EL (cell line): ENCODE data around the gene PRMT3.
"Not testable (repeated sequence)": the region's sequence is repeated elsewhere in the genome, so short reads cannot be mapped to it uniquely, and the experiment has no call there.

Experiments
- DNase-seq: peaks from one replicate; pipeline ENCODE4 v3.0.0-alpha.2; 2016

PRMT3 gene

DNA sequence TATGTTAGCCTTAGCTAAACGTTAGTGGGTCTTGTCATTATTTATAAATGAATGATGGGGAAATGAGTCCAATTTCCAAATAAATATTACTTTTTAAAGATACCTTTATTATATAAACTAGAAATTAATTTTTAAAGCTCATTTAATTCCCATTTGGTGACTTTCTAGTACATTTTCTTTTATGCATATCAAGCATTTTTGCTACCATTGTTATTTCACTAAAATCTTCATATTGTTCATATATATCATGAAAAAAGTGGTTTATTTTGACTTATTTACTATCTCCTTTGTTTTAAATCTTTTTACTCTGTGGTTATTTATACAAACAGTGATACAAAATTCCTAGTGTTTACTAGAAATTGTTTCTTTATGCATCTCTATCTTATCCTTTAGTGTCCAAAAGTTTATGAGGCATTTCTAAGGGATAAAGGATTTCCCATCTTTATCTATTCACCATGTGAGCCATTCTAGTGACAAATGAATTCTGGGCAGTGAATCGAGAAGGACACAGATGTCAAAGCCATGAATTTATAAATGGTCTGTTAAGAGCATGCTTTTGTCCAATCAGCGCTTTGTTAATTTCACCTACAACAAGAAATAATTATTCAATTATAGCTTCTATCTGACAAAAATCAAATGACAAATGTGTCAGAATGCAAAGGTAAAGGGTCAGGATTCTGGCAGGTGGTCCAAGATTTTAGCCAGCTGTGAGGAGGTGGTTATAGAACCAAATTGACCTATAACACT is 70.6 kb downstream of the PRMT3 start:
- no peak for DNase-seq

DNA sequence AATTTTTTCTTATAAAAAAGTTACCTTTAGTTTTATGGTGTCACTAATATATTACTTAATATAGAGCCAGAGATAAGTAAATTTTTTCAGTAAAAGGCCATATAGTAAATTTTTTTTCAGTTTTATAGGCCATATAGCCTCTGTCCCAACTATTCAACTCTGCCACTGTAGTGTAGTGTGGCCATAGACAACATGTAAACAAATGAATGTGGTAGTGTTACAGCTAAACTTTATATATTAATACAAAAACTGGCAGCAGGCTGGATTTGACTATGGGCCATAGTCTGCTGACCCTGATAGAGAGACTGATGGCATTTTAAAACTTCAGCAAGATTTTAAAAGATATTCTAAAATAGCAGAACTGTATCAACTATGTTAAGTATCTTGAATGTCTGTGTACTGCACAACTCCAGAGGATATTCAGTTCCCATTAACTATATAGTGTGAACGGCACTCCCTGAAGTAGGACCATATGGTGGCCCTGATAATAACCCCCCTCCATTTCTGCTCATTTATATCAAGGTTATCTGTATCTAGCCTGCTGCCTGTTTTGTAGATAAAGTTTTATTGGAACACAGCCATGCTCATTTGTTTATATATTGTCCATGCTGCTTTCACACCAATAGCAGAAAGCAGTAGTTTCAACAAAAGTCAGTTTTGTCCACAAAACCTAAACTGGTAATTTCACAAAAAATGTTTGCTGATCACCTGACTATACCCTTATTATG is 71.6 kb downstream of the PRMT3 start:
- no peak for DNase-seq

DNA sequence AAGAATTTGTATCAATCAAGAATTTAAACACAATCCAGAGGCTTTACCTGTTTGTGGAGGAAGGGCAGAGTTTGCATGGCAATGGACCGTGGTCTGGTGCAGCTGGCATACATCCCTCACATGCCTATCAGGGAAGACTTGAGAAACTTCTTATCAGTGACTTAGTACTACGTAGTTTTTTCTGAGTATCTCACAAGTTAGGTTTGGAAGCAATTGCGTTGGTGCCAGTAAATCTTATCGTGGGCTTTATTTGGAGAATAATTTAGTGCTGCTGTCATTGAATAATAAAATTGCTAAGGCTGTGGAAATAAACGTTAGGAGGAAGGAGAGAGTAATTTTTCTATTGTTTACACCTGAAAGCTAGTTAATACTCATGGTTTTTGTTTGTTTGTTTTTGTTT is 72.3 kb downstream of the PRMT3 start:
- DNase-seq, result no peak

DNA sequence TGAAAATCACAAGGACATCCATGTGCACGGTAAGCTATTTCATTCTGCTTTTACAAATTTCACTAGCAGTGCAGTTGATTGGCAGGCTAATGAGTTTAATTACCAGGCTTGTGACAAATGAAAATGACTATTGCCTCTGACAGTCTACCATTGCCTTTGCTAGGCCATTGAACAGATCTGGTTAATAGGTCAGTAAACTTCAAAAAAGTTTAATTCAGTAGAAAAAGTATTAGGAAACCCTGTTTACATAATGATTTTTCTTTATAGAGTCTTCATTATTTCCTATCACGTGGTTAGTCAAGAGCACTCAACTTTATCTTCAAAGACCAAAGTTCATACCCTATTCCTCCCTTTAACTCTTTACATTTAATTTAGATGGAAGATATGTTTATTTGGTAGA is 77.0 kb downstream of the PRMT3 start:
- DNase-seq, result no peak

DNA sequence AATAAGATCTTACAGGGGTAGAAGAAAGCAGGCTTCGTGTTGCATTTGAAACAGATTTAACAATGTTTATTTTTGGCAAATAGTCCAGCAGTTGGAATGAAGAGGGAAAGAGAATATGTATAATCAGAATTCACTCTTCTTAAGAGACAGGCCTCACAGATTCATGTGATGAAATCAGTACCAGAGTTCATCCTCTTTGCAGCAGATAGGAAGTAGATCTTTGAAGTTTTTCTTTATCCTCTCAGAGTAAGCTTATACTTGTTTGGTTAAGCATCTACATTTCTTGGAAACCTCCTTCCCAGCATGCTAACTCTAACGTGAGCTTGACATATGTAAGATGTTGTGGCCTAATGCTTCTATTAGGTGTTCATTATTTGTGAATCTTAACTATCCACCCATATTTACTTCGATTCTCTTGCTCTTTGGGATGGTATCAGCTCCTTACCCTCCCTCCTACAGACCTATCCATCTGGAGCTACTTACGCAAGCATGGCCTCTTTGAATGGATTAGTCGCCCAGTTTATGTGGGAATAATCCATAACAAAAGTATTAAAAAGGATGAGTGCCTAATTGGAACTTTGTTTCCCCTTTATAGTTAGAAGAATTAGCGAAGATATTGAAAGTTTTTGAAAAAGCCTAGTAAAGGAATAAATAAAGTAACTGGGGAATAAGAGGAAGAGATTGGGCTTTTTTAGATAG is 80.1 kb downstream of the PRMT3 start:
- no peak for DNase-seq

DNA sequence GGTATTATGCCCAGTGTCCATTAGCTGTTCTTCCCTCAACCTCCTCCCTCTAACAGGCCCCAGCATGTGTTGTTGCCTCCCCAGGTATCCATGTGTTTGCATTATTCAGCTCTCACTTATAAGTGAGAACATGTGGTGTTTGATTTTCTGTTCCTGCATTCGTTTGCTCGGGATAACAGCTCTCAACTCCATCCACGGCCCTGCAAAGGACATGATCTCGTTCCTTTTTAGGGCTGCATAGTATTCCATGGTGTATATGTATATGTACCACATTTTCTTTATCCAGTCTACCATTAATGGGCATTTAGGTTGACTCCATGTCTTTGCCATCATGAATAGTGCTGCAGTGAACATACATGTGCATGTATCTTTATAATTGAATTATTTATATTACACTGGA is 82.8 kb downstream of the PRMT3 start:
- no peak for DNase-seq

DNA sequence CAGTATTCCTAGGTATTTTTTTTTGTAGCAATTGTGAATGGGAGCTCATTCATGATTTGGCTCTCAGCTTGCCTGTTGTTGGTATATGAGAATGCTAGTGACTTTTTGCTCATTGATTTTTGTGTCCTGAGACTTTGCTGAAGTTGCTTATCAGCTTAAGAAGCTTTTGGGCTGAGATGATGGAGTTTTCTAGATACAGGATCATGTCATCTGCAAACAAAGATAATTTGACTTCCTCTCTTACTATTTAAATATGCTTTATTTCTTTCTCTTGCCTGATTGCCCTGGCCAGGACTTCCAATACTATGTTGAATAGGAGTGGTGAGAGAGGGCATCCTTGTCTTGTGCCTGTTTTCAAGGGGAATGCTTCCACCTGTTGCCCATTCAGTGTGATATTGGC is 84.4 kb downstream of the PRMT3 start:
- not testable (repeated sequence) for DNase-seq

DNA sequence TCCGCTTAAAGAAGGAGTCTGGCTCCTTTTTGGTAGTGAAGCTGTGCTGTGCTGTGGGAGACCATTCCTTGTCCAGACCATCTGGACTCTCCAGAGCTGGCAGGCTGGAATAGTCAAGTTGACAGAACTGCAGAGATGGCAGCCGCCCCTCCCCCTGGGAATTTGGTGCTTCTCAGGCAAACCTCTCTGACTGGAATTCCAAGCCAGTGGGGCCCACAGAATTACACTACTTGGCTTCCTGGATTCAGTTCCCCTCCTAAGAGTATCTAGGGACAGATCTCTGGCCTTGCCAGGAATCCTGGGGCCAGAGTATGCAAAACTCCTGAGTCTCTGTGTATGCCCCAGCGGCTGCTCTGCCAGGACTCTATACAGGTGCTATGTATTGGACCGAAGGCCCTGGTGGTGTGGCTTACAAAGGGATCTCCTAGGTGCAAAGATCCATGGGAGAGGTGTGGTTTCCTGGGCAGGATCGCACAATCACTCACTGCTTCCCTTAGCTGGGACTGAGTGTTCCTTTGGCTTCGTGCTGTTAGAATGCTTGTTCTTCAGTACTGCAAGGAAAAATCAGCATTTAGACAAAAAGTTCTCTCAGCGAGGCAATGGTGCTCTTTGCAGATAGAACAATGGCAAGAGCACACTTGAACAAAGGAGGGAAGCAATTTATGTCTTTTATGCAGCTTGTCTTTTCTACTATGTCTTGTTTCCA is 86.8 kb downstream of the PRMT3 start:
- DNase-seq, result no peak

DNA sequence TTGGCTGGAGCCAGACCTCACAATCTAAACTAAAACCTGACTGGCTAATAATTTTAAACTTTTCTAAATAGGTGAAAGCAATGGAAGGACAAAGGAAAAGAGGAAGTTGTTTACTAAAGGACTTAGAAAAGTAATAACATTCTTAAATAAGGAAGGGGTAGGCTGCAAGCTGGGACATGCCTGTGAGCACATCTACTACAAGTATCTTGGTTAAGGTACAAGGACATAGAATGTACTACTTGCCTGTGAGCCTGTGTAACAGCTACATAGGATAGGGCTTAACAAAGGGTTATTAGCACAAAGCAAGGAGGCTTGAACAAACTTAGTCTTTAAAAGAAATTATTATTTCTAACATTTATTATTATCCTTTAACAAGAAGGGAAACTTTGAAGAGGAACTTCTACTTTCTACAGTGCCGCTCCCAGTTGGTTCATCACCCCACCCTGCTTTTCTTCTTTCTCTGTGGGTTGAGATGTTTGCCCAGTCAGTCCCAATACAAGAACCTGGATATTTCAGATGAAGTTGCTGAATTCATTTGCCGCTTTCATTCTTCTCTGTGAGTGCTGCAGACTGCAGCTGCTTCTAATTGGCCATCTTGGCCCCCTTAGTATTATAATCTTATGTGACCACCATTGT is 87.5 kb downstream of the PRMT3 start:
- DNase-seq, result no peak

DNA sequence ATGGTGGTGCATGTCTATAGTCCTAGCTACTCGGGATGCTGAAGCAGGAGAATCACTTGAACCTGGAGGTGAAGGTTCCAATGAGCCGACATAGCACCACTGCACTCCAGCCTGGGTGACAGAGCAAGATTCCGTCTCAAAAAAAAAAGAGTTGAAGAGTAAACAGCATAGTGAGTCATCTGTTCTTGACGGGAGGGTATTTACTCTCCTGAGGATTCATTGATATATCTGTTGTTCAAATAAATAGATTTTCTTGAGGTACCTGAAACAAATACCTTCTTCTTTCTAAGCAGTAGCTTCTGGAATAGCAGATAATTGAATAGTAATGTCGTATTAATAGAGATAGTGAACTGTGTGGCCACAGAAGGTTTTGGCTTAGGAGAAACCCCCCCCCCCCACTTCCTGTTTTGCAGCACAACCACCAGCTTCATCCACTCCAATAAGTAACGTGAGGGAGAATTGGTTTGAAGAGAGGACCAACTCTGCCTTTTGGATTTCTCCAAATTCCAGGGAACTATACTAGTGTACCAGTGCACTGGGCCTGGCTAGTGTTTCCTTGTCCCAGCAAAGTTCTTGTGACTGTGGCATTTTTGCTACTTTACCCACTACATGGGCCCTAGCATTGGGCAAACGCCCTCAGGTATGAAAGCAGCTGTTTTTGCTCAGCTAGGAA is 90.0 kb downstream of the PRMT3 start:
- DNase-seq, result no peak

DNA sequence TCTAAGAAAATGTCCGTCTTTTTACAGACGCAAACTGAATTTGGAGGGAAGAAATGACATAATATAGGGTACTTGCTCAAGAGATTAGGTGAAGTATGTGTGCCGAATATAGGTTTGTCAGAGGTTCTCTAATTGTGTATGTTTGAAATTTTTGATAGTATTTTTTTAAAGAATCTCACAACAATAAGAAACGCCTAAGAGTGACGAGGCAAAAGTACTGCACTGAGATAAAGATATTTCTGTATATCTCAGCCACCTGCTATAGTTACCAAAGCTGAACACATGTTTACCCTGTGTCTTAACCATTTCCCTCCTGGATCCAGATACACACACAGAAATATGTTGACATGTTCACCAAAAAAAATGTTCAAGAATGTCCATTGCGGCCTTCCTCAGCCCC is 92.0 kb downstream of the PRMT3 start:
- DNase-seq, result no peak

DNA sequence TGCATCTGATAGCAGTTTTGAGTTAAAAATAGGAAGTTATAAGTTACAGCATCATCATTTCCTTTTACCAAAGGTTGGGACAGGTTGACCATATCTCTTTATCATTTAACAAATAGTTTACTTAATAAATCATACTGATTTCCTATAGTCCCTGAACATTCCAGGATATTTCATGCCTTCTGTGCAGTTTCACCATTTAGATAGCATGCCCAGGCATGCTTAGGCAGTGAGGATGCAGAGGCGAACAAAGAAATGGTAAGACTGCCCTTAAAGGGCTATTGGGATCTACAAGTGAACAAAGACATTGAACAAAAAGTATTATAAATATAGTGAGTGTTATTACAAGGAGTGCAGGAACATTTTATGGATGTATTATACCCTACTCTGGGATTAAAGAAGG is 96.4 kb downstream of the PRMT3 start:
- DNase-seq, result no peak

DNA sequence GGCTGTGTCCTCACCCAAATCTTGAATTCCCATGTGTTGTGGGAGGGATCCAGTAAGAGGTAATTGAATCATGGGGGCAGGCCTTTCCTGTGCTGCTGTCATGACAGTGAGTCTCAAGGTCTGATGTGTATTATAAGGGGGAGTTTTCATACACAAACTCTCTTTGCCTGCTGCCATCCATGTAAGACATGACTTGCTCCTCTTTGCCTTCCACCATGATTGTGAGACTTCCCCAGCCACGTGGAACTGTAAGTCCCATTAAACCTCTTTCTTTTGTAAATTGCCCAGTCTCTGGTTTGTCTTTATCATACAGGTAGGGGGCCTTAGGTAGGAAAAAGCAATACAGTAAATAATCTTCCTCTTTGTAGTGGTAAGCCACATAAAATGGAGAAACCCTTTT is 96.9 kb downstream of the PRMT3 start:
- not testable (repeated sequence) for DNase-seq

DNA sequence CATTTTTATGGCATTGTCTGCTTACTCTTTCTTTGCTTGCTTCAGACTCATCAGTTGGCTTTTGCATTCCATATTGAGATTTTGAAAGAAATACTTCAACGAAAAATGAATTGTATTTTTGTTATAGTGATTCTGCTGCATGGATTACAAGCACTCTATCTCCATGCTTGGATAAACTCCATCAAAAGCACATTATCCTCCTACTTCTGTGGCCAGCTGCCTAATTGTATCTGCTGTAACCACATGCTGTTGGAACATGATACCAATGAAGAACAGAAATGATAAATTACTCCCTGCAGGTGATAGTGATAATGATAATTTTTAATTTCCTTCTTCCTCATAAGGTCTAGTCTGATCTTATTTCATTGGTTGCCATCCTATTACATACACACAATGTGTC is 100.8 kb downstream of the PRMT3 start:
- DNase-seq, result no peak

DNA sequence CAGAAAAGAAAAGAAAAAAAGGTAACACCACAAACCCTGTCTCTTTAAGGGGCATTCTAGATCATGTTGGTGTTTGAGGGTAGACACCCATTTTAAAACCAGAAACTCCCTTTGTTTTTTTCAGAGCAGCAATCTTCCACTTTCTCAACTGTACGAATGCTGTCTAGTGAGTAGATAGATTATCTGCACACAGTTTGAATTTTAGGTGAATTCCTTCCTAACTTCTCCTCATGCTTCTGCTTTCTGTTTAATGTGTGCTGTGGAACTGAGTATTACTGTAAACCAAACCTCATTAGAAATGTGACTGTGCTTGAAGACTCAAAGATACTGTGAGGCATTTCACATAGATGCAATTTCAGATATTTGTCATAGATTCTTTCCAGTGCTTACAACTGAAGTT is 102.4 kb downstream of the PRMT3 start:
- no peak for DNase-seq

DNA sequence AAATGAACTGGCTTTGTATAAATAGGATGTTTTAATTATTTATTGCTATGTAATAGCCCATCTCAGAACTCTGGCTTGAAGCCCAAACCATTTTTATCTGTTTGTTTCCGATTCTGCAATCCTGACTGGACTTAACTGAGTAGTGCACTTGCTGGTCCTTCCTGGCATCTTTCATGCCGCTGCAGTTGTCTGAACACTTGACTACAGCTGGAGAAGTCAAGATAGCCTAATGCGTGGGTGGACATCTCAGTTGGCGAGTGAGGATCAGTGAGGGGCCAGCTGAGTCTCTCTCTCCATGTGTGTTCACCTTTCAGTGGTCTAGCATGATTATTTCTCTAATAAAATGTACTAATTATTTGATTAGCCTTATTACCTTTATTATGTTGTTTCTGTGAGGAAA is 105.8 kb downstream of the PRMT3 start:
- no peak for DNase-seq

DNA sequence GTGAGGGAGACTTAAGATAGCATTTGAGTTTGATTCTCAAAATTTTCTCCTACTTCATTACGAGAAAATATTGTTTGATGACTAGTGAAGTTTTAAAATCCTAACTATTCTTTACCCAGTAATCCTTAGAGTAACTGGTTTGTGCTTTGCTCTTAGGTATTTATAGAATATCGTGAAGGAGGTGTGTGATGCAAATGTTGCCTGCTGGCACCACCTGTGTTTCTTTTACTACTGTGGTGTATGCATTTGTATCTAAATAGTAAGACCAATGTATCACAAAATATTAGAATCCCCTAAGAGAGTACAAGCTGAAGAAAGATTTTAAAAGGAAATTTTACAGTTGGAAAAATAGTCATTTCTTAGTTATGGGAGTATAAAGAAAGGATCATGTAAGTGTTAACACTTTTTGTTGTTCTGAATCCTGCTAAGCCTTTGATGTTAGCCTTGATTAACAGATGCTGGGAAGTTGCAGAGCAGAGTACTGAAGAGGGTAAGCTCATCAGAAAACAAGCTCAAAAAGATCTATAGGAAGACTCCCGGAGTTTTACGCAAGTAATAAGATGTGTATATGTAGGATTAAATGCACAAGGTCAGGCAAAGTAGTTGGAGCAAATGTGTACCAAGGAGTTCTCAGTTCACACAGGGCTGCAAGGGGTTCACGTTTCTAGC is 109.7 kb downstream of the PRMT3 start:
- no peak for DNase-seq

DNA sequence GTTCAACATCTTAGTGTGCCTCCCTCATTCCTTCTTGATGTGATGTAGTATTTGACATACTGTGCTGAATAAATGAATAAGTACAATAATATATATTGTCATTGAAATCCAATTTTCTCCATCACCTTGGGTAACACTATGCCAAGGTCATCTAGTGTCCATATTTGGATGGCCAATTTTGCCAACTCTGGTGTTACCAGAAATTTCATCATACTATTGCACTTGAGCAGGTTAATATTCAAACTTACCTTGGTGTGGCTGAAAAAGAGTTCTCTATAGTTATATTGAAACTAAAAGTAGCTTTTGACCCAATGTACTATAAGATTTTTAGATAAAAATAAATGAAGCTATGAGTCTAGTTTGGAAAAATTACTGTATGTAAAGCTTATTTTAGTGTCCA is 113.7 kb downstream of the PRMT3 start:
- DNase-seq, result no peak

DNA sequence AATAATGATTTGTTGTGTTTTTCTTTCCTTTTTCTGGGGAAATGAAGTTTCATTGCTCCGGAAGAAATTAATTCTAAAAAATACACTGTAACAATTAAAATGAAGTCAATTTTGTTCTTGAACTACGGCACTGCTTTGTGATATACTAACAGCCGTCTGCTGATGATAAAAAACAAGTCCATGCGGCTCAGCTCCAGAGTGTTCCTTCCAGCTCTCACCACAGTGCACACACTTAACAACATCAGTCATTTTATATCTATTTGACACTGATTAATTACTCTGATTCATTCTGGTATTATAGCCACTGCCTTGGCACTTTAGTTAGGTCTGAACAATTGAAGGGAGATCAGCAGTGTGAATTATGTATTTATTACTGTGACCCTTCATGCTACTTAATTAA is 114.5 kb downstream of the PRMT3 start:
- no peak for DNase-seq

DNA sequence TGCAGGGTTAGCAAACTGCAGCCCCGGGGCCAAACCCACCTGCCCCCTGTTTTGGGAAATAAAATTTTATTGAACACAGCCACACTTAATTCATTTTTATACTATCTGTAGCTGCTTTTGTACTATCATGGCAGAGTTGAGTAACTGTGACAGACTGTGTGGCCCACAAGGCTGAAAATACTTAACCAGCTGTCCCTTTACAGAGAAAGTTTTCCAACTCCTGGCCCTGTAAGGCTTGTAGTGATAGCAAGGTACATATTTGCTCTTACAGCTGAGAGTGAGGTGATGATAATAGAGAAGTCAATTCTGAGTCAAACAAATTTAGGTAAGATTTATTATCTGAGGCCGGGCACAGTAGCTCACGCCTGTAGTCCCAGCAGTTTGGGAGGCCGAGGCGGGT is 124.5 kb downstream of the PRMT3 start:
- DNase-seq, result no peak

DNA sequence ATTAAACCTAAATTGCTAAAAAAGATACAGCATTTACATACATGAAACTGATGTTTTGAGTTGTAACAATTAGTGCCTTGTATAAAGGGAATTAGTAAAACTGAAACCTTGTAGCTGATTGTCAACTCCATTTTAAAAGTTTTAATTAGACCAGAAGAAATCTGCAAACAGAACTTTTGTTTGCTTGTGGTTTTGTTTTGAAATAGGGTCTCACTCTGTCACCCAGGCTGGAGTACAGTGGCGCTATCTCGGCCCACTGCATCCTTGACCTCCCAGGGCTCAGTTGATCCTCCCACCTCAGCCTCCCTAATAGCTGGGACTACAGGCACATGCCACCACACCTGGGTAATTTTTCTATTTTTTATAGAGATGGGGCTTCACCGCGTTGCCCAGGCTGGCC is 125.4 kb downstream of the PRMT3 start:
- no peak for DNase-seq

DNA sequence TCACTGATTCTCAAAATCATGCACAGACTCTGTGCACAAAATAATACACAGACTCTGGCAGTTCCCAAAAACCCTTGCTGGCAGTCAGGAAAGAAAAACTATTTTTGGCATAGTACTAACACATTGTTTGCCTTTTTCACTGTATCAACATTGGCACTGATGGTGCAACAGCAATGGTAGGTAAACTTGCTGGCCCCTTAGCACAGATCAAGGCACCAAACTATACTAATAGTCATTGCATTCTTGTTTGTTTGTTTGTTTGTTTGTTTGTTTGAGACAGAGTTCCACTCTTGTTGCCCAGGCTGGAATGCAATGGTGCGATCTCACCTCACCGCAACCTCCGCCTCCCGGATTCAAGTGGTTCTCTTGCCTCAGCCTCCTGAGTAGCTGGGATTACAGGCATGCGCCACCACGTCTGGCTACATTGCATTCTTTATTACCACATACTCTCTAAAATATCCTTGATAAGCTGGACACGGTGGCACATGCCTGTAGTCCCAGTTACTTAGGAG is 130.9 kb downstream of the PRMT3 start:
- DNase-seq, result no peak
